ENCODE results near the gene PTPRB. TPM values are rescaled to one million over a fixed set of nuclear protein-coding genes. Genes with fewer than 3 reads are reported as not detected.

PTPRB gene
- total and polyA plus RNA-seq, 5 donors from 2014 or later: not detected

DNA sequence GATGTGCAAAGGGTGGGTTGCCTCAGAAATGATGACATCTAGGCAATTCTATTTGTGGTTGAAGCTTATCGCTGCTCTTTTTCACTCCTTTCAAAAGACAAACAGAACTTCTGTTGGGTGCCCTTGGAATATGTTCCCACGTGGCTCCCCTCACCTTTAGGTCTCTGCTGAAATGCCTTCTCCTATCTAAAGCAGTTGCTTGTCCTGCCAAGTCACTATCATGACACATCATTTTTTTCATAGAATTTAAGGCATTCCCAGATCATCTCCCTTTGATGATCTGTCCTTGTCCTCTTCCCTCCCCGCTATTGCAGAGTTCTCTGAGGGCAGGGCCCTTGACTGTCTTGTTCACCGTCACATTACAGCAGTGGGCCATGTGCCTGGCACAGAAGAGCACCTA, 75.7 kb downstream of the PTPRB start:
- Mint-ChIP-seq H3K27ac (no peak overlapping the region), H3K4me1 (no peaks in the 10 kb centered on the region), H3K36me3 (no peaks in the 10 kb centered on the region), H3K4me3 (no peak overlapping the region), H3K9me3 (peaks cover 0 to 1% (median 0%) of the 10 kb centered on the region in 7 donors), H3K27me3 (no peaks in the 10 kb centered on the region)
- Histone ChIP-seq H3K9me3 (ENCODE audit: control insufficient read depth in 2 of 2, low read length in 2 of 2) (no peaks in the 10 kb centered on the region), H3K36me3 (ENCODE audit: control insufficient read depth, insufficient read depth, low read length) (no peaks in the 10 kb centered on the region), H3K27ac (ENCODE audit: insufficient read depth, low read length, poor library complexity, severe bottlenecking) (no peak overlapping the region), H3K4me1 (ENCODE audit: control insufficient read depth, insufficient read depth, low read length, poor library complexity, severe bottlenecking) (no peaks in the 10 kb centered on the region), H3K4me3 (ENCODE audit: low read depth, low read length) (no peak overlapping the region), H3K27me3 (ENCODE audit: control insufficient read depth, insufficient read depth, low read length) (no peaks in the 10 kb centered on the region)
- DNase-seq: no peak
- no peak for ATAC-seq (ENCODE audit: low read depth in 2 of 2)

GRCh38 chr12:70560671-70561070, 76.6 kb downstream of the PTPRB start:
- no peaks in the 10 kb centered on the region for H3K27me3 ChIP-seq (ENCODE audit: control insufficient read depth, insufficient read depth, low read length)
- no peaks in the 10 kb centered on the region for H3K36me3 ChIP-seq (ENCODE audit: control insufficient read depth, insufficient read depth, low read length)
- no peaks in the 10 kb centered on the region for H3K4me1 ChIP-seq (ENCODE audit: control insufficient read depth, insufficient read depth, low read length, poor library complexity, severe bottlenecking)
- Mint-ChIP-seq H3K27me3 (no peaks in the 10 kb centered on the region), H3K9me3 (peaks cover 0 to 1% (median 0%) of the 10 kb centered on the region in 7 donors), H3K36me3 (no peaks in the 10 kb centered on the region), H3K4me1 (no peaks in the 10 kb centered on the region), H3K27ac (no peak overlapping the region), H3K4me3 (no peak overlapping the region)
- no peak for ATAC-seq (ENCODE audit: low read depth in 2 of 2)
- no peak for DNase-seq
- no peaks in the 10 kb centered on the region for H3K9me3 ChIP-seq (ENCODE audit: control insufficient read depth in 2 of 2, low read length in 2 of 2)
- H3K4me3 ChIP-seq (ENCODE audit: low read depth, low read length): no peak overlapping the region
- H3K27ac ChIP-seq (ENCODE audit: insufficient read depth, low read length, poor library complexity, severe bottlenecking): no peak overlapping the region

- ATAC-seq (ENCODE audit: low read depth in 2 of 2) (no peak), DNase-seq (no peak)
- H3K4me3 Mint-ChIP-seq: no peak overlapping the region
- Histone ChIP-seq H3K4me3 (ENCODE audit: low read depth, low read length) (no peak overlapping the region), H3K4me1 (ENCODE audit: control insufficient read depth, insufficient read depth, low read length, poor library complexity, severe bottlenecking) (no peaks in the 10 kb centered on the region), H3K36me3 (ENCODE audit: control insufficient read depth, insufficient read depth, low read length) (no peaks in the 10 kb centered on the region), H3K27ac (ENCODE audit: insufficient read depth, low read length, poor library complexity, severe bottlenecking) (no peak overlapping the region), H3K27me3 (ENCODE audit: control insufficient read depth, insufficient read depth, low read length) (no peaks in the 10 kb centered on the region), H3K9me3 (ENCODE audit: control insufficient read depth in 2 of 2, low read length in 2 of 2) (no peaks in the 10 kb centered on the region)
- H3K27ac Mint-ChIP-seq: no peak overlapping the region
- no peaks in the 10 kb centered on the region for H3K36me3 Mint-ChIP-seq
- H3K27me3 Mint-ChIP-seq: no peaks in the 10 kb centered on the region
- H3K9me3 Mint-ChIP-seq: peaks cover 0 to 1% (median 0%) of the 10 kb centered on the region in 7 donors
- no peaks in the 10 kb centered on the region for H3K4me1 Mint-ChIP-seq
Measured at GRCh38 chr12:70559390-70559789, 77.8 kb downstream of the PTPRB start.

DNA sequence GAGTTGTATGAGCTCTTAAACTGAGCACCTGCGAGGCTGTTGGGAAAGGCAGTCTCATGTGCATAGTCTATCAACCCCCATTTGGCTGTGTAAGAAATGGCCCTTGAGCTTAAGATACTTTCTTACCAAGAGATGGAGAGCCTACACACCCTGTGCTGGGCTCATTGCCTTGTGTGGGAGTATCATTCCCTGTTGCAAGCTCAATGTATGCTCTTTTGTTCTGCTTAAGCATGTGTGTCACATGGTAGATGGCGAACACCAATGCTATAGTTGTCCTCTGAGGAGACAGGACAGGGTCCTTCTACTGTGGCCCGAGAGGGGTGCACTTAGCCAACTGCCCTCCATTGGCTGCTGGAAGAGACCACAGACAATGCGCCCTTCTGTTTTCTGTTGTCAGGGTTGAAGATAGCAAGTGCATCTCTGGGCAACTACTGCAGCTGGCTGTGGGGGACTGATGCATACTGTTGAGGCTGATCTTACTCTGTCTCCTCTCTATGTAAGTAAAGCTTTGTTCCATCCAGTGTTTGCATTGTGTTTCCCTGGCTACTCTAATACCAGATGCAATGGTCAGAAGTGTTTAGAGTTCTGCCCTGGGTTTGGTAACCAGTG, 79.5 kb downstream of the PTPRB start:
- H3K27me3 Mint-ChIP-seq: no peaks in the 10 kb centered on the region
- H3K36me3 ChIP-seq (ENCODE audit: control insufficient read depth, insufficient read depth, low read length): no peaks in the 10 kb centered on the region
- H3K4me1 Mint-ChIP-seq: no peaks in the 10 kb centered on the region
- H3K9me3 Mint-ChIP-seq: peaks cover 0 to 1% (median 0%) of the 10 kb centered on the region in 7 donors
- no peaks in the 10 kb centered on the region for H3K9me3 ChIP-seq (ENCODE audit: control insufficient read depth in 2 of 2, low read length in 2 of 2)
- no peak overlapping the region for H3K4me3 ChIP-seq (ENCODE audit: low read depth, low read length)
- ATAC-seq (ENCODE audit: low read depth in 2 of 2): no peak
- H3K27ac ChIP-seq (ENCODE audit: insufficient read depth, low read length, poor library complexity, severe bottlenecking): no peak overlapping the region
- H3K27ac Mint-ChIP-seq: no peak overlapping the region
- DNase-seq: no peak
- no peaks in the 10 kb centered on the region for H3K27me3 ChIP-seq (ENCODE audit: control insufficient read depth, insufficient read depth, low read length)
- H3K4me3 Mint-ChIP-seq: no peak overlapping the region
- no peaks in the 10 kb centered on the region for H3K36me3 Mint-ChIP-seq
- no peaks in the 10 kb centered on the region for H3K4me1 ChIP-seq (ENCODE audit: control insufficient read depth, insufficient read depth, low read length, poor library complexity, severe bottlenecking)

- Histone ChIP-seq H3K27me3 (ENCODE audit: control insufficient read depth, insufficient read depth, low read length) (no peaks in the 10 kb centered on the region), H3K36me3 (ENCODE audit: control insufficient read depth, insufficient read depth, low read length) (no peaks in the 10 kb centered on the region), H3K4me3 (ENCODE audit: low read depth, low read length) (no peak overlapping the region), H3K9me3 (ENCODE audit: control insufficient read depth in 2 of 2, low read length in 2 of 2) (no peaks in the 10 kb centered on the region), H3K4me1 (ENCODE audit: control insufficient read depth, insufficient read depth, low read length, poor library complexity, severe bottlenecking) (no peaks in the 10 kb centered on the region), H3K27ac (ENCODE audit: insufficient read depth, low read length, poor library complexity, severe bottlenecking) (no peak overlapping the region)
- H3K27ac Mint-ChIP-seq: no peak overlapping the region
- H3K36me3 Mint-ChIP-seq: no peaks in the 10 kb centered on the region
- no peaks in the 10 kb centered on the region for H3K27me3 Mint-ChIP-seq
- H3K9me3 Mint-ChIP-seq: peaks cover 0 to 1% (median 0%) of the 10 kb centered on the region in 7 donors
- H3K4me3 Mint-ChIP-seq: no peak overlapping the region
- ATAC-seq (ENCODE audit: low read depth in 2 of 2) (no peak), DNase-seq (no peak)
- no peaks in the 10 kb centered on the region for H3K4me1 Mint-ChIP-seq
Measured at GRCh38 chr12:70556179-70556869, 80.9 kb downstream of the PTPRB start.

DNA sequence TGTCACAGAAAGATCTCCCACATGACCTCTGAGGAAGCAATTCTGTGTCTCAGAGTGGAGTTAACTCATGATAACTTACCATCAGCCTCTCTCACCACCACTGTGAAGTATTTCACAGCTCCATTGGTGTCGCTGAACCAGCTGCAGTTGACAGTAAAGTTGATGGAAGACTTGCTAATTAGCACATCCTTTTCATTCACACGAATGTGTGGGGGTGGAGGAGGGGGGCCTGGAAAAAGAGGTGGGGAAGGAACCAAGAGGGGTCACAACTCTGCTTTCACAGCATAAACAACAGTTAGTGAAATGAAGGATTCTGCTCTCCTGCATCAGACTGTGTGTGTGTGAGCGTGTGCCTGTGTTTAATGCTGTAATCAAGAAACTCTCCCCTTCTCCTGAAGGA, 82.1 kb downstream of the PTPRB start:
- no peaks in the 10 kb centered on the region for H3K36me3 Mint-ChIP-seq
- no peak overlapping the region for H3K27ac Mint-ChIP-seq
- no peaks in the 10 kb centered on the region for H3K9me3 ChIP-seq (ENCODE audit: control insufficient read depth in 2 of 2, low read length in 2 of 2)
- no peaks in the 10 kb centered on the region for H3K27me3 ChIP-seq (ENCODE audit: control insufficient read depth, insufficient read depth, low read length)
- ATAC-seq (ENCODE audit: low read depth in 2 of 2) (no peak), DNase-seq (no peak)
- no peaks in the 10 kb centered on the region for H3K27me3 Mint-ChIP-seq
- no peaks in the 10 kb centered on the region for H3K4me1 ChIP-seq (ENCODE audit: control insufficient read depth, insufficient read depth, low read length, poor library complexity, severe bottlenecking)
- no peak overlapping the region for H3K4me3 ChIP-seq (ENCODE audit: low read depth, low read length)
- no peak overlapping the region for H3K4me3 Mint-ChIP-seq
- H3K9me3 Mint-ChIP-seq: peaks cover 0 to 2% (median 0%) of the 10 kb centered on the region in 7 donors
- H3K27ac ChIP-seq (ENCODE audit: insufficient read depth, low read length, poor library complexity, severe bottlenecking): no peak overlapping the region
- H3K36me3 ChIP-seq (ENCODE audit: control insufficient read depth, insufficient read depth, low read length): no peaks in the 10 kb centered on the region
- no peaks in the 10 kb centered on the region for H3K4me1 Mint-ChIP-seq

- H3K36me3 Mint-ChIP-seq: no peaks in the 10 kb centered on the region
- no peaks in the 10 kb centered on the region for H3K9me3 ChIP-seq (ENCODE audit: control insufficient read depth in 2 of 2, low read length in 2 of 2)
- H3K27ac ChIP-seq (ENCODE audit: insufficient read depth, low read length, poor library complexity, severe bottlenecking): no peak overlapping the region
- H3K27ac Mint-ChIP-seq: no peak overlapping the region
- H3K4me1 Mint-ChIP-seq: no peaks in the 10 kb centered on the region
- H3K27me3 ChIP-seq (ENCODE audit: control insufficient read depth, insufficient read depth, low read length): no peaks in the 10 kb centered on the region
- peaks cover 5% of the 10 kb centered on the region for H3K27me3 Mint-ChIP-seq
- DNase-seq (no peak), ATAC-seq (ENCODE audit: low read depth in 2 of 2) (no peak)
- H3K4me3 Mint-ChIP-seq: no peak overlapping the region
- H3K36me3 ChIP-seq (ENCODE audit: control insufficient read depth, insufficient read depth, low read length): no peaks in the 10 kb centered on the region
- H3K9me3 Mint-ChIP-seq: peaks cover 0 to 5% (median 0%) of the 10 kb centered on the region in 7 donors
- no peak overlapping the region for H3K4me3 ChIP-seq (ENCODE audit: low read depth, low read length)
- no peaks in the 10 kb centered on the region for H3K4me1 ChIP-seq (ENCODE audit: control insufficient read depth, insufficient read depth, low read length, poor library complexity, severe bottlenecking)
Measured at GRCh38 chr12:70553391-70553859, 83.8 kb downstream of the PTPRB start.

GRCh38 chr12:70551731-70552130, 85.5 kb downstream of the PTPRB start:
- H3K27ac Mint-ChIP-seq: no peak overlapping the region

More at GRCh38 chr12:70551731-70552130, 85.5 kb downstream of the PTPRB start:
- ATAC-seq (ENCODE audit: low read depth in 2 of 2) (no peak), DNase-seq (no peak)
- no peaks in the 10 kb centered on the region for H3K4me1 Mint-ChIP-seq
- peaks cover 0 to 5% (median 0%) of the 10 kb centered on the region in 7 donors for H3K9me3 Mint-ChIP-seq
- no peaks in the 10 kb centered on the region for H3K4me1 ChIP-seq (ENCODE audit: control insufficient read depth, insufficient read depth, low read length, poor library complexity, severe bottlenecking)
- peaks cover 8% of the 10 kb centered on the region for H3K27me3 Mint-ChIP-seq
- H3K36me3 ChIP-seq (ENCODE audit: control insufficient read depth, insufficient read depth, low read length): no peaks in the 10 kb centered on the region
- H3K27me3 ChIP-seq (ENCODE audit: control insufficient read depth, insufficient read depth, low read length): no peaks in the 10 kb centered on the region
- H3K36me3 Mint-ChIP-seq: no peaks in the 10 kb centered on the region
- no peaks in the 10 kb centered on the region for H3K9me3 ChIP-seq (ENCODE audit: control insufficient read depth in 2 of 2, low read length in 2 of 2)
- no peak overlapping the region for H3K4me3 ChIP-seq (ENCODE audit: low read depth, low read length)
- H3K27ac ChIP-seq (ENCODE audit: insufficient read depth, low read length, poor library complexity, severe bottlenecking): no peak overlapping the region
- no peak overlapping the region for H3K4me3 Mint-ChIP-seq
